Hepatocyte (in vitro differentiated cells): ENCODE measurements around the gene CACHD1. TPM values are rescaled to one million over a fixed set of nuclear protein-coding genes. Genes with fewer than 3 reads are reported as not detected.

Experiments used
- DNase-seq: peaks from one replicate; pipeline ENCODE4 v3.0.0-alpha.2; 2016; ENCODE audit warnings: low spot score
- H2AFZ ChIP-seq: fragments of 200-600 bp; sonication (generic); 2 replicates; pipeline ENCODE4 v1.6.0; 2016; ENCODE audit warnings: antibody characterized with exemption, mild to moderate bottlenecking
- H3K27ac ChIP-seq: fragments of 200-600 bp; sonication (generic); 2 replicates; pipeline ENCODE4 v1.5.1; 2016; ENCODE audit warnings: mild to moderate bottlenecking
- H3K27me3 ChIP-seq: fragments of 200-600 bp; sonication (generic); 2 replicates; pipeline ENCODE4 v1.6.1; 2016
- H3K36me3 ChIP-seq: fragments of 200-600 bp; sonication (generic); replicated peaks from 2 replicates; pipeline ENCODE4 v1.5.1; 2016; ENCODE audit warnings: low read depth; ENCODE audit not compliant: insufficient read depth
- H3K4me1 ChIP-seq: fragments of 200-600 bp; sonication (generic); 2 replicates; pipeline ENCODE4 v1.5.1; 2016; ENCODE audit warnings: mild to moderate bottlenecking, moderate library complexity; ENCODE audit not compliant: insufficient read depth
- H3K4me2 ChIP-seq: fragments of 200-600 bp; sonication (generic); 2 replicates; pipeline ENCODE4 v1.6.0; 2016
- H3K4me3 ChIP-seq: fragments of 200-600 bp; sonication (generic); 2 replicates; pipeline ENCODE4 v1.5.1; 2016; ENCODE audit warnings: mild to moderate bottlenecking
- H3K79me2 ChIP-seq: fragments of 200-600 bp; sonication (generic); 2 replicates; pipeline ENCODE4 v1.6.0; 2017; ENCODE audit warnings: mild to moderate bottlenecking
- H3K9me2 ChIP-seq: fragments of 200-600 bp; sonication (generic); replicated peaks from 2 replicates; pipeline ENCODE4 v1.6.0; 2017; ENCODE audit warnings: mild to moderate bottlenecking; ENCODE audit not compliant: insufficient read depth
- H3K9me3 ChIP-seq: fragments of 200-600 bp; sonication (generic); 2 replicates; pipeline ENCODE4 v1.5.1; 2016; ENCODE audit warnings: low read depth, mild to moderate bottlenecking
- H4K20me1 ChIP-seq: fragments of 200-600 bp; sonication (generic); 2 replicates; pipeline ENCODE4 v1.6.0; 2016; ENCODE audit warnings: mild to moderate bottlenecking; ENCODE audit not compliant: insufficient read depth, poor library complexity, severe bottlenecking
- CTCF ChIP-seq: fragments of 200-600 bp; sonication (generic); IDR thresholded peaks from 2 replicates; pipeline ENCODE4 v1.5.1; 2016; ENCODE audit warnings: antibody characterized with exemption, mild to moderate bottlenecking; ENCODE audit not compliant: poor library complexity
- EZH2 ChIP-seq: fragments of 200-600 bp; sonication (generic); IDR thresholded peaks from 2 replicates; pipeline ENCODE4 v1.6.1; 2016; ENCODE audit warnings: antibody characterized with exemption, mild to moderate bottlenecking, borderline replicate concordance
- EZH2phosphoT487 ChIP-seq: fragments of 200-600 bp; sonication (generic); IDR thresholded peaks from one replicate; pipeline ENCODE4 v1.6.1; 2018; ENCODE audit warnings: antibody characterized with exemption, mild to moderate bottlenecking, low read depth, moderate library complexity; ENCODE audit not compliant: unreplicated experiment, severe bottlenecking
- WGBS: methylation state at CpG from one replicate; pipeline ENCODE4 v1.1.6; 2016; ENCODE audit warnings: low lambda C conversion rate; ENCODE audit errors: missing lambda C conversion rate; 5-methylcytosine and 5-hydroxymethylcytosine counted together
- polyA plus RNA-seq: library from polyadenylated mRNA; unstranded; fragments of >200 nt; fragmentation: Nextera tagmentation; extraction: Ambion mirVana; gene quantifications from 2 replicates; pipeline ENCODE4 v1.2.1, GENCODE V29; 2016
- total RNA-seq: library from RNA; depleted of rRNA; stranded (reverse); fragments of >200 nt; gene quantifications from 2 replicates; pipeline ENCODE4 v1.2.3, GENCODE V29; 2014

CACHD1 gene
- total and polyA plus RNA-seq, 2 experiments from 2014 or later, result 23.8 to 39.7 TPM

DNA sequence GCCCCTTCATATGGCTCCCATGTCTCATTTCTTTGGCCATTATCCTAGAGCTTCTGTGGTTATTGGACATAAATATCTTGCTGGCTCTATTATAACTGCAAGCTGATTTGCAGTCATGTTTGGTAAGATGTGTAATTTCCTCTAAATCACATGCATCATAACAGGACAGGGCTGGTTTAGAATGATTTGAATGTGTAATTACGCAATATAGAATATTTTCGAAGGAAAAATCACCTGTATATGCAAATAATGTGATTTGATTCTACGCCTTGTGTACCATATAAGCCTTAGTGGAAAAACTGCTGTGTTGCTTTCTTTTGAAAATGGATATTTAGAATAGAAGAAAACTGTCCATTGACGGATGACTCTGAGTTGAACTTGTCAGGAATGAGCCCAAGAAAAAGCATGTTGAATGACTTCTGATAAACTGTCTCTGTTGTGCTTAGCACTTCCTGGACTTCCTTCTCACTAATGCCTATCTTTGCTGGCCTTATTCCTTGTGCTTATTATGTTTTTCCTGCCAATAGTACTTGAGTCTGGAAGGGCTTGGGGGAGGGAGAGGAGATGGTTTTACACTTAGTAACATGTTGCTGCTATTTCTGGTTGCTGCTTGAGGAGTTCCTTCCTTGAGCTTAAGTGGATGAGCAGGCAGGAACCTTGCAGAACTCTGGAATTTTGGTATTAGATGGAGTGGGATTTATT is 6.5 kb downstream of the CACHD1 start:
- Histone ChIP-seq H3K9me2 (no peaks in the 10 kb centered on the region), H3K27ac (peak overlapping the region; percentile 7), H2AFZ (no peak overlapping the region), H3K27me3 (no peaks in the 10 kb centered on the region), H3K9me3 (no peaks in the 10 kb centered on the region), H3K36me3 (no peaks in the 10 kb centered on the region), H3K4me2 (peak overlapping the region; percentile 56), H3K4me3 (no peak overlapping the region), H4K20me1 (peaks cover 41% of the 10 kb centered on the region), H3K79me2 (peaks cover 96% of the 10 kb centered on the region), H3K4me1 (peaks cover 57% of the 10 kb centered on the region)
- DNase-seq, result peak; percentile 58
- WGBS, result 79% methylated on average over 4 of the region's 4 CpGs
- TF ChIP-seq EZH2phosphoT487 (no peak), EZH2 (no peak), CTCF (no peak)

GRCh38 chr1:64478594-64479470 is 8.9 kb downstream of the CACHD1 start:
- H3K9me2 ChIP-seq, result no peaks in the 10 kb centered on the region
- H3K4me1 ChIP-seq, result peaks cover 79% of the 10 kb centered on the region
- peaks cover 96% of the 10 kb centered on the region for H3K79me2 ChIP-seq
- no peak overlapping the region for H2AFZ ChIP-seq
- H3K36me3 ChIP-seq, result no peaks in the 10 kb centered on the region
- no peak overlapping the region for H3K4me2 ChIP-seq
- no peak overlapping the region for H3K27ac ChIP-seq
- peaks cover 36% of the 10 kb centered on the region for H4K20me1 ChIP-seq
- no peaks in the 10 kb centered on the region for H3K27me3 ChIP-seq
- WGBS, result 94% methylated on average over 3 of the region's 3 CpGs
- no peak for DNase-seq
- no peak overlapping the region for H3K4me3 ChIP-seq
- TF ChIP-seq EZH2 (no peak), CTCF (no peak), EZH2phosphoT487 (no peak)
- H3K9me3 ChIP-seq, result no peaks in the 10 kb centered on the region

GRCh38 chr1:64479874-64480273 is 9.9 kb downstream of the CACHD1 start:
- Histone ChIP-seq H3K27ac (no peak overlapping the region), H3K9me2 (no peaks in the 10 kb centered on the region), H3K4me2 (no peak overlapping the region), H3K36me3 (no peaks in the 10 kb centered on the region), H4K20me1 (peaks cover 36% of the 10 kb centered on the region), H2AFZ (no peak overlapping the region), H3K9me3 (no peaks in the 10 kb centered on the region), H3K4me3 (no peak overlapping the region), H3K4me1 (peaks cover 71% of the 10 kb centered on the region), H3K27me3 (no peaks in the 10 kb centered on the region), H3K79me2 (peaks cover 97% of the 10 kb centered on the region)
- no peak for DNase-seq
- WGBS, result 81% methylated on average over 1 of the region's 1 CpG
- no peak for TF ChIP-seq EZH2phosphoT487
- no peak for TF ChIP-seq CTCF
- TF ChIP-seq EZH2, result no peak
